Left lung (tissue), 10 donors: ENCODE data around the gene FBXO42. TPM values are rescaled to one million over a fixed set of nuclear protein-coding genes. Genes with fewer than 3 reads are reported as not detected.

Experiments used
- ATAC-seq: fragments of 200-7000 bp; cut with Tn5 transposase; one replicate; pipeline ENCODE4 v1.9.1; 2020; ENCODE audit warnings: moderate library complexity
- DNase-seq, 4 donors: peaks; one replicate each; pipeline ENCODE4 v3.0.0-alpha.2; 2013 to 2020
- H3K27ac ChIP-seq, 2 donors: fragments of 200-600 bp; sonication (generic) in 1 of 2; one replicate each; pipeline versions ENCODE4 v1.5.0 to v1.8.0; 2020 to 2021
- H3K27me3 ChIP-seq, 2 donors: fragments of 200-600 bp; sonication (generic) in 1 of 2; one replicate each; pipeline versions ENCODE4 v1.5.0 to v1.8.0; 2020 to 2021
- H3K36me3 ChIP-seq, 2 donors: fragments of 200-600 bp; sonication (generic) in 1 of 2; one replicate each; pipeline versions ENCODE4 v1.5.0 to v1.8.0; 2020 to 2021
- H3K4me1 ChIP-seq, 2 donors: fragments of 200-600 bp; one replicate each; pipeline ENCODE4 v1.8.0; 2021
- H3K4me3 ChIP-seq, 2 donors: fragments of 200-600 bp; sonication (generic) in 1 of 2; one replicate each; pipeline versions ENCODE4 v1.5.0 to v1.8.0; 2020 to 2021; ENCODE audit warnings: mild to moderate bottlenecking in 1 of 2
- H3K9me3 ChIP-seq, 2 donors: fragments of 200-600 bp; sonication (generic) in 1 of 2; one replicate each; pipeline versions ENCODE4 v1.5.0 to v1.8.0; 2020 to 2021
- intact Hi-C, 2 donors: fragments of 100-400 bp; cut with DNase I; formaldehyde crosslinking; loops; one replicate each; pipeline versions ENCODE4 v1.11.2 to v1.14.2; 2022
- polyA plus RNA-seq, 6 donors: library from polyadenylated mRNA; unstranded; fragments of 120-200 nt; gene quantifications; one replicate each; pipeline ENCODE4 v1.2.1, GENCODE V29; 2013; ENCODE audit not compliant: insufficient read length in 6 of 6
- total RNA-seq, 2 donors: library from RNA; stranded (reverse); fragmentation: NEBNext Ultra II Directional; extraction: Animal tissue kit (Norgen Biotek cat#: 25700); gene quantifications; one replicate each; pipeline ENCODE4 v1.2.1, GENCODE V29; 2021
- TF ChIP-seq, protein P1 (sequence below), 2 donors: fragments of 200-600 bp; sonication (generic) in 1 of 2; IDR thresholded peaks; one replicate each; pipeline versions ENCODE4 v1.5.0 to v1.8.0; 2021; ENCODE audit warnings: antibody characterized with exemption in 2 of 2
- donor health status: DM: no; HTN: yes; CAD: no.
- donor health status: DM: no; HTN: no; CAD: no.

FBXO42 gene
- total and polyA plus RNA-seq, 8 donors: 18.8 to 22.4 (median 21.1) TPM

DNA sequence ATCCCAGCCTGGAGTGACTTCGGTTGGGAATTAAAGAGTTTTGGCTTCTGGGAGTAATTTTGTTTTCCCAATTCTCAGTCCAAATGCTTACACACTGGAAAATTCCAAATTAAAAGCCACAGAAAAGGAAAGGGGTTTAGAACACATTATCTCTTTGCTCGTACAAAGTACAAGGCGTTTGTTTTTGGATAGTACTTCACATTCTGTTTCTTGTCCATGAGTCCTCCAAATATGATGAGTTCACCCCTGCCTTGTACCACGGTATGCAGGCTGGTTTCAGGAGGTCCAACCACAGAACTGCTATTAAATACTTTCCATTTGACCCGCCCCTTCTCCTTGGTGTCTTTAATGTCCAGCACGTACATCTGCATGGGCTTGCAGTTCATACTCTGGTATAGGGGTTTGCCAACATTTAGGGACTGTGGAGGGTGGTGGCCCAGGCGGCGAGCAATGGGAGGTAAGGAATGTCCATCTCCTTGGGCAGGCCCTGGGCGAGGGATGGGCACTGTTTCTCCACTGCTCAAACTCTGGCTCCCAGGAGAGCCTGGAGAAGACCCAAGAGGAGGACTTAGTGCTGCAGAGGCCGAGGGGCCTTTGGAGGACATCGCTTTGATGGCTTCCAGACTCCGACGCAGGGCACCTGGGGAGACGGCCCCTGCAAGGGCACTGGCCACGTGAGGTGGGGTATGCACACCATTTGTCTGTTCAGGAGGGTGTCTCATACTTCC, 101.6 kb downstream of the FBXO42 start:
- no peak for DNase-seq
- Histone ChIP-seq H3K27ac (peak overlapping the region; percentile 25 to 53), H3K4me3 (no peak overlapping the region), H3K9me3 (no peaks in the 10 kb centered on the region), H3K27me3 (no peaks in the 10 kb centered on the region), H3K4me1 (peaks cover 17 to 31% of the 10 kb centered on the region in 2 donors), H3K36me3 (peaks cover 0 to 61% of the 10 kb centered on the region in 2 donors)
- intact Hi-C loops: no loop called here
- TF ChIP-seq, protein P1, sequence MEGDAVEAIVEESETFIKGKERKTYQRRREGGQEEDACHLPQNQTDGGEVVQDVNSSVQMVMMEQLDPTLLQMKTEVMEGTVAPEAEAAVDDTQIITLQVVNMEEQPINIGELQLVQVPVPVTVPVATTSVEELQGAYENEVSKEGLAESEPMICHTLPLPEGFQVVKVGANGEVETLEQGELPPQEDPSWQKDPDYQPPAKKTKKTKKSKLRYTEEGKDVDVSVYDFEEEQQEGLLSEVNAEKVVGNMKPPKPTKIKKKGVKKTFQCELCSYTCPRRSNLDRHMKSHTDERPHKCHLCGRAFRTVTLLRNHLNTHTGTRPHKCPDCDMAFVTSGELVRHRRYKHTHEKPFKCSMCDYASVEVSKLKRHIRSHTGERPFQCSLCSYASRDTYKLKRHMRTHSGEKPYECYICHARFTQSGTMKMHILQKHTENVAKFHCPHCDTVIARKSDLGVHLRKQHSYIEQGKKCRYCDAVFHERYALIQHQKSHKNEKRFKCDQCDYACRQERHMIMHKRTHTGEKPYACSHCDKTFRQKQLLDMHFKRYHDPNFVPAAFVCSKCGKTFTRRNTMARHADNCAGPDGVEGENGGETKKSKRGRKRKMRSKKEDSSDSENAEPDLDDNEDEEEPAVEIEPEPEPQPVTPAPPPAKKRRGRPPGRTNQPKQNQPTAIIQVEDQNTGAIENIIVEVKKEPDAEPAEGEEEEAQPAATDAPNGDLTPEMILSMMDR (IDR thresholded peaks at IDR 0.05): no peak
- no peak for ATAC-seq

DNA sequence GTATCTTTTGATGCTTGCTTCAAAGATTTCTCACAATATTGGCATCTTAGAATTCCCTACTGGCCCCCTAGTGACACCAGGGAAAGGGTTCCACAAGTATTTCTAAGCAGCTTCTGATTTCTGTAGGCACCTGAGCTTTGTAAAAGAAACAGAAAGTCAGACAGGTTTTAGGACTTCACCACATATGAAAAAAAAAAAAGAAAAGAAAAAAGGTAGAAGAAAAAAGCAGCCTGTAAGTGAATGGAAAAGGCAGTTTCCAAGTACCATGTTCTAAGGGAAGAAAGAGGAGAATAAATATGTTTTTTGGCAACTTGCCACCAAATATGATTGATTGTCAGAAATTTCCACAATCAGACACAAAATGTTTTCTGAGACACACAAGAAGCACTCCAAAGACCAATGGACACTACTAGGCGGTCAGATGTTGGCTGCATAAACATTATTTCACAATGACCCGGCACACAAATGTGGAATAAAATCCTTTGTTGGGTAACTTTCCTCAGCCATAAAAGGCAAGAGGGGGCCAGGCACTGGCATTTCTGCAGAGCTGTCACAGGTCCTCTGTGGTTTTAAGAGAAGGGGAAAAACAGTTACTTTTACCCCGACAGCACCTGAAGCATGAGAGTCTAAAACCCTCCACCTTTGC, 102.6 kb downstream of the FBXO42 start:
- Histone ChIP-seq H3K4me1 (peaks cover 17 to 31% of the 10 kb centered on the region in 2 donors), H3K36me3 (peaks cover 0 to 51% of the 10 kb centered on the region in 2 donors), H3K27me3 (no peaks in the 10 kb centered on the region), H3K27ac (peak overlapping the region; percentile 38 to 53), H3K4me3 (no peak overlapping the region), H3K9me3 (no peaks in the 10 kb centered on the region)
- intact Hi-C loops: no loop called here
- ATAC-seq (peak; percentile 46), DNase-seq (peak in 2 of 4 donors; percentile 73 to 90)
- TF ChIP-seq, protein P1 (IDR thresholded peaks at IDR 0.05): no peak

DNA sequence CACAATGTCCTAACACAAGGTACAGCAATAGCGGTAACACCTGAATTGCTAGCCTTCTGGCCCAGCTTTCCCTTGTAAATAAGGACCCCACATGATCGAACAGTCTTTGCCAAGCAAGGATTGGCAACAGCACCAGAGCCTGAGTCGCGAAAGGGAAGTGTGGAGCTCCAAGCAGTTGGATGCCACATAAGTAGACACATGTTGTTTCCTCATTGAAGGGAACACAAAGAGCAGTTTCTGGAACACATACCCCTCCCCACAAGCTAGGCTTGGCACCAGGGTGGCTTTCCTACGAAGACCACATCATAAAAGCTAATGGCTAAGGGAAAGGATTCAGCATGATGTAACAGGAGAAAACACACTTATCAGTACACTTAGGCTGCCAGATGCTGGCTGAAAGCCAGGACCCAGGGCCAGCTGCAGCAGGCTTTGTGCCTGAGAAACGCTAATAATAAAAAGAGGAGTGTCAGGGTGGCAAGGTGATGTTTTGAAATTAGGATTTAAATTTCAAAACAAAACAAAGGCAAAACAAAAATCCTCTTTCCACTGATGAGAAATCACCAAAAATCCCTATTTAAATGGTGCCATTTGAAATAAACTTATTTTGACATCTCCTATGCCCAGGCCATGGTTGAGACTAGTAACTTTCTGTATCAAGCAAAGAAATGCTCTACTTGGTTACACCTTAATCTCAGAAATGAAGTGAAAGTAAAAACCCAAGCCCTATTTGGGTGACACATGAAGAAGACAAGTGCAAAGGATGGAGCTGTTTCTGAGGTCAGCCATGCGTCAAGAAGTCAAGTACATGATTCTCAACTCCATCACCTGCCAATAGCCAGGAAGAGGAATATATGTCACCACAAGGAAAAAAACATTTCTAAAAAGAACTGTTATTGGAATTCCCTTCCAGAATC, 103.4 kb downstream of the FBXO42 start:
- DNase-seq (peak in 2 of 4 donors; percentile 76 to 86), ATAC-seq (peak; percentile 64)
- Histone ChIP-seq H3K4me1 (peaks cover 17 to 34% of the 10 kb centered on the region in 2 donors), H3K4me3 (no peak overlapping the region), H3K36me3 (peaks cover 0 to 45% of the 10 kb centered on the region in 2 donors), H3K9me3 (no peaks in the 10 kb centered on the region), H3K27me3 (no peaks in the 10 kb centered on the region), H3K27ac (peak overlapping the region; percentile 48 to 53)
- TF ChIP-seq, protein P1 (IDR thresholded peaks at IDR 0.05): no peak
- intact Hi-C loops: no loop called here

DNA sequence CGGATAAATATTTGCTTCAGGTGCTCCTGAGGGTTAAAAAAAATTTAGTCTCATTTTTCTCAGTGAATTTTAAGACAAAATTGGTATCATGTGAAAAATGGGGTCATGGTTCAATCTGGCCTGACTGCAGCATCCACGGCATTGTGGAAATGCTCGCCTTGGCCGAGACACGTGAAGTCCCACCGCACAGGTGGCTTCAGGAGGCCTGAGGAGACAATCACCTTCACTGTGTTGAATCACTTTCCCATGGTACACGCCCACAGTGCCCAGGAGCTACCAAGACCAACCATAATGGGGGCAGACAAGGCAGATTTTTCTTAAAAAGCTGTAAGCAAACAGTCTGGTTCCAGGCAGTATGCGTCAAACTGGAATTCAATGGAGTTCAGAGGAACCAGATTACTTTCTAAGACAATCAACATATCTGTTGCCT, 104.3 kb downstream of the FBXO42 start:
- DNase-seq (no peak), ATAC-seq (no peak)
- intact Hi-C loops: no loop called here

More for the DNA sequence above, 104.3 kb downstream of the FBXO42 start:
- H3K36me3 ChIP-seq: peaks cover 0 to 38% of the 10 kb centered on the region in 2 donors
- TF ChIP-seq, protein P1 (IDR thresholded peaks at IDR 0.05): no peak
- peak overlapping the region; percentile 48 to 53 for H3K27ac ChIP-seq
- H3K27me3 ChIP-seq: no peaks in the 10 kb centered on the region
- H3K4me3 ChIP-seq: no peak overlapping the region
- peaks cover 17 to 34% of the 10 kb centered on the region in 2 donors for H3K4me1 ChIP-seq
- no peaks in the 10 kb centered on the region for H3K9me3 ChIP-seq
